ENCODE data around the gene PDIA2.

DNA sequence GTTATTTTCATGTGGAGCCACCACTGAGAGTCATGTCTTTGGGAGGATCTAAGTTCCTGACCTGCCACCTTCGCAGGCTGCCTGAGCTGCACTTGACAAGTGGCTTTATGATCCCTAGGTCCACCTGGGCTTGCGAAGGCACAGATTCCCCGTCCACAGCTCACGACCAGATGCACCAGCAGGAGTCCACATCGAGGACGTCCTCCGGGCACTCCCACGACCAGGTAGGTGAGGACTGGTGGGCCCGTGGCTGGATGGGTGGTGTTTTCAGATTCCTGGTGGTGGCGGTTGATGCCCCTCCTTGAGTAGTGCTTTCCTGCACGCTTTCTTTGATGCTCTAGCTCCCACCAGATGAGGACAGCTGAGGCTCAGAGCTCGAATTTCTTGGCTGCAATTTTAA, 33.5 kb upstream of the PDIA2 start:
- TF ChIP-seq, protein P1, sequence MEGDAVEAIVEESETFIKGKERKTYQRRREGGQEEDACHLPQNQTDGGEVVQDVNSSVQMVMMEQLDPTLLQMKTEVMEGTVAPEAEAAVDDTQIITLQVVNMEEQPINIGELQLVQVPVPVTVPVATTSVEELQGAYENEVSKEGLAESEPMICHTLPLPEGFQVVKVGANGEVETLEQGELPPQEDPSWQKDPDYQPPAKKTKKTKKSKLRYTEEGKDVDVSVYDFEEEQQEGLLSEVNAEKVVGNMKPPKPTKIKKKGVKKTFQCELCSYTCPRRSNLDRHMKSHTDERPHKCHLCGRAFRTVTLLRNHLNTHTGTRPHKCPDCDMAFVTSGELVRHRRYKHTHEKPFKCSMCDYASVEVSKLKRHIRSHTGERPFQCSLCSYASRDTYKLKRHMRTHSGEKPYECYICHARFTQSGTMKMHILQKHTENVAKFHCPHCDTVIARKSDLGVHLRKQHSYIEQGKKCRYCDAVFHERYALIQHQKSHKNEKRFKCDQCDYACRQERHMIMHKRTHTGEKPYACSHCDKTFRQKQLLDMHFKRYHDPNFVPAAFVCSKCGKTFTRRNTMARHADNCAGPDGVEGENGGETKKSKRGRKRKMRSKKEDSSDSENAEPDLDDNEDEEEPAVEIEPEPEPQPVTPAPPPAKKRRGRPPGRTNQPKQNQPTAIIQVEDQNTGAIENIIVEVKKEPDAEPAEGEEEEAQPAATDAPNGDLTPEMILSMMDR (IDR thresholded peaks at IDR 0.05), result no peak
- TF ChIP-seq POLR2A (IDR thresholded peaks at IDR 0.05), result no peak

Data from tibial nerve (tissue), 3 donors.